ENCODE measurements around the gene MAP2K1.

MAP2K1 gene

DNA sequence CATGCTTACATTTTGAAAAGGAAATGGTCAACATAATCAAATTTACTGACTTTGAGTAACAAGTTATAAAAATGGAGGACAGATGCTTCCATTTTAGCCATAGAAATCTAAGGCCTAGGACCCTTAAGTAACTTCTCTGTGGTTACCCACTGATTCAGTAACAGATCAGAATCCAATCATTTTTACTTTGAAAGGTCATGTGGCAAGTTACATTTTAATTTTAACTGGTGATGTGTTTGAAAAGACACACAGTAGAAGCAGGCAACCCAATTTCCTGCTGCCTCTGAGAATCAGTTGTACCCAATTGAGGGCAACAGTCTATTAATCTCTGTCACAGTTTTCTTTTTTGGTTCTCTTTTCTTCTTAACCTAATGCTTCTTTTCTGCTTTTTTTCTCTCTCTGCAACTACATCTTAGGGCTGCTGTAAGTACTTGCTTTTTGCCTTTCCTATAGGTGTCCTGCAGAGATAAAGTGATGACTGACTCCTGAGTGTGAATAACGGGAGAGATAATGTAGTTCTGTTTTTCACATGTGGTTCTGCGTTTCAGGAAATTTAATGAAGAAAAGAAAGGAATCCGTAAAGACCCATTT, 121.7 kb downstream of the MAP2K1 start:
- DNase-seq = no peak

GRCh38 chr15:66514586-66514985, 127.9 kb downstream of the MAP2K1 start:
- no peak for DNase-seq

GRCh38 chr15:66515901-66516322, 129.2 kb downstream of the MAP2K1 start:
- no peak for DNase-seq

- DNase-seq = no peak
Observed at GRCh38 chr15:66523926-66524325, 137.2 kb downstream of the MAP2K1 start.

GRCh38 chr15:66524838-66525237, 138.1 kb downstream of the MAP2K1 start:
- no peak for DNase-seq

- no peak for DNase-seq
Observed at GRCh38 chr15:66535056-66535455, 148.3 kb downstream of the MAP2K1 start.
